ENCODE data around the gene EYA2. TPM values are rescaled to one million over a fixed set of nuclear protein-coding genes. Genes with fewer than 3 reads are reported as not detected.
"Not testable (repeated sequence)": the region's sequence is repeated elsewhere in the genome, so short reads cannot be mapped to it uniquely, and the experiment has no call there.

The EYA2 gene, protein sequence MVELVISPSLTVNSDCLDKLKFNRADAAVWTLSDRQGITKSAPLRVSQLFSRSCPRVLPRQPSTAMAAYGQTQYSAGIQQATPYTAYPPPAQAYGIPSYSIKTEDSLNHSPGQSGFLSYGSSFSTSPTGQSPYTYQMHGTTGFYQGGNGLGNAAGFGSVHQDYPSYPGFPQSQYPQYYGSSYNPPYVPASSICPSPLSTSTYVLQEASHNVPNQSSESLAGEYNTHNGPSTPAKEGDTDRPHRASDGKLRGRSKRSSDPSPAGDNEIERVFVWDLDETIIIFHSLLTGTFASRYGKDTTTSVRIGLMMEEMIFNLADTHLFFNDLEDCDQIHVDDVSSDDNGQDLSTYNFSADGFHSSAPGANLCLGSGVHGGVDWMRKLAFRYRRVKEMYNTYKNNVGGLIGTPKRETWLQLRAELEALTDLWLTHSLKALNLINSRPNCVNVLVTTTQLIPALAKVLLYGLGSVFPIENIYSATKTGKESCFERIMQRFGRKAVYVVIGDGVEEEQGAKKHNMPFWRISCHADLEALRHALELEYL
- 1.5 TPM for polyA plus RNA-seq (ENCODE audit: insufficient read length)

DNA sequence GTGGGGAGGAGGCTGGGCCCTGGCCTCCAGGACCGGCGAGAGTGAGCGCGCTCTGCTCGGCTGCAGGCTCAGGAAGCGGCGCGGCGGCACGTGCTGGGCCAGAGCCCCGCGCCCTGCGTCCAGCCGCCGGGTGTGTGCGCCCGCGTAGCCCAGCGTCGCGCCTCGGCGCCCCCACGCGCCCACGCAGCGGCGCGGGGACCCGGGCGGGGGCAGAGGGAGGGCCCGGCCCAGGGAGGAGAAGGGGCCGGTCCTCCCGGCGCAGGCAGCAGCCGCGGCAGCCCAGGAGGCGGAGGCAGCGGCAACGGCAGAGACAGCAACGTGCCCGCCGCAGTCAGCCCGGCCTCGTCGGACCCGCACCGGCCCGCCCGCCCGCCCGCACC, at the start of gene EYA2:
Gene EYA2, plus strand, starts transcription at position 265 of the 380 bp plus-strand sequence. CDS start 95,168 bp downstream, outside the sequence.
- DNase-seq (ENCODE audit: low read depth): no peak

DNA sequence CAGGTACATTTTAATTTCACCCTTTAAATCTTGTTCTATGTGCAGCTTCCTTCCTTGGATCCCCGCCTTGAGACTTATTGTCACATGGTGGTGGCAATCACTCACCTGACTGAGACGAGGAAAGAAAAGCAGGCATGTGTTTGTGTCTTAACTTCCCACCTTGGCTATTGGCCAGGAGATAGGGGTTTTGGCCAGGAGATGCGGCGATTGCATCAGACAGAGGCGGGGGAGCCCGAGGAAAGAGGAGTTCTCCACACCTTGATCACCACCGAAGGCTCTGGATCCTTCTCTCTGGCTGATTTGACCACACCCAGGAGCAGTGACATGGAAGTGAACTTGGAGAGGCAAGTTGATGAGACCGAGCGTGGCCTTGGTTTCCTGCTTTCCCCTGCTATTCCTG, 49.7 kb upstream of the EYA2 start:
- no peak for DNase-seq (ENCODE audit: low read depth)

DNA sequence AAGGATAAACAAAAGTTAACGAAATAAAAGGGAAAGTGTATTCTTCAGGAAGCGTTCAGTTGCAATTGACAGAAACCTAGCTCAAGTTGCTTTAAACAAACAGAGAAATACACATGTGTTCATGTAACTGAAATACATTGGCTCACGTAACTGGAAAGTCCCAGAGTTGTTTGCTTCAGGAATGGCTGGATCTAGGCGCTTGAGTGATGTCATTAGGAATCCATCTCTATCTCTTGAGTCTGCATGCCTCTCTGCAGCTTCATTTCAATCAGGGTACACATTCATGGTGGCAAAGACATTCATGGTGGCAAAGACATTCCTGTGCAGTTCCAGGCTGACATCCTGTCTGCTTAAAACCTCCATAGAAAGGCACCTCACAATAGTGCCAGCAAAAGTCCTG, 45.4 kb upstream of the EYA2 start:
- no peak for DNase-seq (ENCODE audit: low read depth)

DNA sequence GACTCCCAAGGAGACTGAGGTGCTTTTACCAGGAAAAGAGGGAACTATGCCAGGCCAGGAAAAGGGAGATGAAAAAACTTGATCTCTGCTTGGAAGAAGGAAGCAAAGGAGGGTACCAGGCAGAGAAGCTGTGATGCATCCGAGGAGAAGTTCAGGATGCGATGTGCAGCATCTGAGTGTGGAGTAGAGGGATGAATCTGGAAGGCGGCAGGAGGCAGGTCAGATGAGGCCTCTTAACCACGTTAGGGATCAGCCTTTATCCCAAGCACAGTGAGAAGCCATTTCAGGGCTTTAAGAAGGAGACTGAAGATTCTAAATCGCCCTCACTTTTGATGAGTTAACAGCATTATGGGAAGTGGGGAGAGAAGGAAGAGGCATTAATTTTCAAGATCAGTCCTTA, 44.9 kb upstream of the EYA2 start:
- no peak for DNase-seq (ENCODE audit: low read depth)

DNA sequence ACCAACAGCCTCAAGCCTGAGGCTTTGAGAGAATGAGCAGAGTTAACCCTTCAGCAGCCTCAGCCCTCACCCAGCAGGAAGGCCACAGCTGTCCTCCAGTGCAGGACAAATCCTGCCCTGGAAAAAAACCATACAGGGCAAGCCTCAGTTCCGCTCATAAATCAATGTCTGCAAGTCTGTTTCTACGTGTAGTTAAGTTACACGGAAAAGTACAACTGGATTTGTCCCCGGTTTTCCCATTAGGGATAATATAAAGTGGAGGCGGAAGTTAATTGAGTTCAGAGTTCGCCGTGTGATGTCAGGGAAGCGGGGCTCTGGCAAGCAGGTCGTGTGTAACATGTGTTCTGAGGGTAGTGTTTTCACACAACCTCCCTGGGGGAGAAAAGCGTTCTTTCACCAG, 44.2 kb upstream of the EYA2 start:
- no peak for DNase-seq (ENCODE audit: low read depth)

DNA sequence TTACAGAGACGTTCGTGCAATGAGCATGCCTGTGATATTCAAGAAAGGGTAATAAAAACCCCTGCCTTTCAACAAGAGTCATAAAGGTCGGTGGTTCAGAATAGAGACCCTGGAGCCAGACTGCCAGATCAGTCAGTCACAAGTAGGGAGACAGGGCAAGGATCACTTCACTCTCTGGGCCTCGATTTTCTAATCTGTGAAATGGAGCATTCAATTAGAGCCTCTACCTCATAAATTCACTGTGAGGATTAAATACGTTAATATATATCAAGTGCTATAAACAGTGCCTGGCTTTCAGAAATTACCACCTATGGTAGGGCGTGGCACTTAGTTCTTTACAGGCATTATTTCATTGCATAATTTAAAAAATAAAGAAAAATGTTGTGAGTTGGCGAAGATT, 43.7 kb upstream of the EYA2 start:
- no peak for DNase-seq (ENCODE audit: low read depth)

DNA sequence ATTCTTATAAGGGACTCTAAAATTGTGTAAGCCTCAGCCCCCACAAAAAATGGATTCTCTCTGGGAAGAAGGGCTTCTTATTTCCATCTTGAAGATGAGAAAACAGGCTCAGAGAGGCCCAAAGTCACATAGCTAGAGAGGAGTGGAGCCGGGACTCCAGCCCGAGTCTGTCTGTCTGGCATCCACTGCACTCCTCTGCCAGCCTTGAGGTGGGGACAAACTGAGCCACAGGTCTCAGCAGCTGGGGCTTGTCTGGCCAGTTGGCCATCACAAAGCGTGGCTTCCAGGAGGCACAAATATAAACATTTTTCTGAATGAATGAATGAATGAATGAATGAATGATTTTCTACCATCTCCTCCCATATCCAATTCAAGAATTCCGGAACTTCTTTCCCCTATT, 42.9 kb upstream of the EYA2 start:
- DNase-seq (ENCODE audit: low read depth): no peak

DNA sequence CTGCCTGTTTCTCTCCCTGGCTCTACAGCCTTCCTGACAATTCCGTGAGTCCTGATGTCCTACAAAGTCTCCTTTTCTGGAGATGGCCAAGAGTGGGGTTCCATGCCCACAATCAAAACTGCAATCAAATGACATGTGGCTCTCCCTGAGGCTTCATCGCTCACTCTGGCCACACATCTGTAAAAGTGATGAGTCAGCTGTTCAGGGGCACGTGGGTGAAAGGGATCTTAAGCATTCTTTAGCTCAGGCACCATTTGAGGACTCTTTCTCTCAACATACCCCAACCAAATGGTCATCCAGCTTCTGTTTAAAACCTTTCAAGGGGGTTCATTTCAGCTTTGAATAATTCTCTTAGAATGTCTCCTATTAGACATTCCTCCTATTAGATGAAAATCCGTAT, 42.3 kb upstream of the EYA2 start:
- no peak for DNase-seq (ENCODE audit: low read depth)

DNA sequence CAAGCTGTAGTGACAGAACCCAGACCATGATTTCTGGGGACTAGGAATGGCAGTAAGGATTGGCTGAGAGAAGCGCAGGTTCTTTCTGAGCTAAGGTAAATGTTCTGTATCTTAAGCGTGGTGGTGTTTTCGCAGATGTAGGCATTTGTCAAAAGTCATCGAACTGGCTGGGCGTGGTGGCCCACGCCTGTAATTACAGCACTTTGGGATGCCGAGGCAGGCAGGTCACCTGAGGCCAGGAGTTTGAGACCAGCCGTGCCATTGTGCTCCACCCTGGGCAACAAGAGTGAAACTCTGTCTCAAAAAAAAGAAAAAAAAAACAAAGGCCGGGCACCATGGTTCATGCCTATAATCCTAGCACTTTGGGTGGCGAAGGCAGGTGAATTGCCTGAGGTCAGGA, 40.7 kb upstream of the EYA2 start:
- DNase-seq (ENCODE audit: low read depth): no peak

DNA sequence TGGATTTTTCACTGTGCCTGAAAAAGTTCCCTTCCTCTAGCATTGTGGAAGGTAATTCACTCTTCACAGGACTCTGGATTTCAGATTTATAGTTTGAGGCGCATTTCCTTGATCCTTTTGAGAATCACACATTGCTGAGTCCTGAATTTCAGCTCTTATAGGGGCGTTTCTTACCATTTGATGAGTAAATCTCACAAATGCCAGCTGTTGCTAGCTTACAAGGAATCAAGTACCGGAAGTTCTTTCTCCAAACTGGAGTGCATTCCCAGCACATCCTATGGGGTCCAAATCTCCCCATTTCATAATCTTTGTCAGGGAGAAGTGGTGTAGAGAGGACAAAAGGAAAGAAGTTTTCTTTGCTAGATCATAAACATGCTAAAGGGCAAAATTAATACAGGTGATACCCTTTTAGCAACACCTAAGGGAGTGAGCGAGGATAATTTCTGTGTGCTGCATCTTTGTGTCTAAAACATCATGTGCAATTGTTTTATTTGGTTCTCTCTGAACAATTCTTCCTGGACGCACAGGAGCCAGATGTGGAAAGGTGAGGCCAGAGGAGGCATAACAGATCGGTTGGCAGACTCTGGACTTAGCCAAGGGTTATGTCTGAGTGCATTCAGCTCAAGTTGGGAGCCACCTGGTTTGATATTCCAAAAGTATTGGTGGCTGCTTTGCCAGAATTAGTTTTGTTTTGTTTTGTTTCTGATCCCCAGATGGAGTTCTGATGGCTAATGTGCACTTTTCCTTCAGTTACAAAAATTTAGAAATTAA, 37.4 kb upstream of the EYA2 start:
- no peak for DNase-seq (ENCODE audit: low read depth)

DNA sequence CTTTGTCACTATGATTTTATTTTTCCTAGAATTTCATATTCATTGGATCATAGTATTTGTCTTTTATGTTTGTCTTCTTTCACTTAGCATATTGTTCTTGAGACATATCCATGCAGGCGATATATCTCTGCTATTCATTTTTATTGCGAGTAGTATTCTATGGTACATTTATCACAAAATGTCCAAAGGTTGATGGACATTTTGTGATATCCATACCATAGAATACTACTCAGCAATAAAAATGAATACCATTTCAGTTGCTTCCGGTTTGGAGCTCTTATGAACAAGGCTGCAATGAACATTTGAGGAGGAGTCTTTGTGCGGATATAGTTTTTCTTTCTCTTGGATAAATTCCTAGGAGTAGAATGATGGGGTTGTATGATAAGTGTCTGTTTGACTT, 28.8 kb upstream of the EYA2 start:
- no peak for DNase-seq (ENCODE audit: low read depth)

DNA sequence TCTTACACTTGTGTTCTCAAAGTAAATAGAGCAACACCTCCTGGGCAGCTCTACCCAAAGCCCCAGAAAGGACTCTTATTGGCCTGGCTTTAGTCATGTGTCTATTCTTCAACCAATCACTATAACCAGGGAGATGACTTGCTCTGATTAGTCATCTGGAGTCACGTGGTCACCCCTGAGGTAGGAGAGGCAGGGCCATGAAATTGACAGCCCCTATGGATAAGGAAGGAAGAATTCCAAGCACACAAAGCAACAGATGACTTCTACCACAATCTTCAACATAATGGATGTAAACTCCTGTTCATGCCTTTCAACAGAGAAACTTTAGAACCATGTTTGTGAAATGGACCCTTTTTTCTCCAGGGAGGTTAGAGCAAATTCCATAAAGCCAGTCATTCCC, 24.6 kb upstream of the EYA2 start:
- no peak for DNase-seq (ENCODE audit: low read depth)

DNA sequence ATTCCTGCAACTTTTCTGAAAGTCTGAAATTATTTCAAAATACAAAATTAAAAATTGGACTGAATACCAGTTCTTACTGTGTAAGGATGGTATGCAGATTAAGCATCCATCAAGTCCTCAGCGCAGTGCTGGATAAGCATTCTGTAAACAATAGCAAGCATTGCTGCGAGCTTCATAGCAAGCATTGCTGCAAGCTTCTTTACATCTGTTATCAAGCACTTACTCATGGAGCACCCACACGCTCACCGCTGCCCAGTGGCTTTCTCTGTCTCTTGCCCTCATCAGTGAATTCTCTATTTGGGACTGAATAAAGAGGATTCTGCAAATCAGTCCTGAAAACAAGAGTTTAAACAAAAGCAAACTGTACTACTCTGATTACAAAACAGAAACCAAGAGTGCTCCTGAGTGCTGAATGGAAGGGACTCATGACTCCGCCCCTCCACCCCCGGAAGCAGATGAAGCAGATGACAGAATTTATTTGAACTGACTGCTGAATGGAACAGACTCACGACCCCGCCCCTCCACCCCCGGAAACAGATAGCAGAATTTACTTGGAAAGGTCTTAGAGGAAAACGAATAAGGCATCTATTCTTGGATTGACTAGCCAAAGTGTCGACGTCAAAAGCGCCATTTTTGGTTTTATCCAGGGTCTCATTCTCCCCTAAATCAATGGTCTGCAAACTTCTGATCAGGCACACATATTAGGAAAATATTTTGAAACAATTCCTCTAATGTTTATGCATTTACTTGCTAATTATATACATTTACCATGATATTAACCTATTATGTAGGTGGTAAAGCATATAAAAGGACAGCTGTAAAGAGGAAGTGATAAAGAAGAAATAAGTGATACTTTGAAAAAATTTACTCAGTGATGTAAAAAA, 22.1 kb upstream of the EYA2 start:
- no peak for DNase-seq (ENCODE audit: low read depth)

DNA sequence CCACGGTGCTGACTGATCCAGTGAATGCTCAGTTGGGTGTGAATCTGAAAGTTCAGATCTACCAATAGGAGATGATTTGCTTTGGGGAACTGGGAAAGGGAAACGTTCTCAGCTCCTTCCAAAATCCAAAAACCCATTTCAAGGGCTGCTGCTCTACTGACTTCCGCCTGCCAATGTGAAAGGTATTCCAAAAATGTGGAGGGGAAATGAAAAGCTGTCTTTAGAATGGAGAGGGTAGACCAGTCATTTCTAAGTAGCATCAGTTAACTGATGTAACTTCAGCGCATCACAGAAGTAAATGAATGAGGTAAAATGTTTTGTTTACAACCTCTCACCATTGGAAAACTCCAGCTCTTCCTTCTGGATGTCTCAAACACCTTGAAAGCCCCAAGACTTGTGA, 19.6 kb upstream of the EYA2 start:
- DNase-seq (ENCODE audit: low read depth): no peak

DNA sequence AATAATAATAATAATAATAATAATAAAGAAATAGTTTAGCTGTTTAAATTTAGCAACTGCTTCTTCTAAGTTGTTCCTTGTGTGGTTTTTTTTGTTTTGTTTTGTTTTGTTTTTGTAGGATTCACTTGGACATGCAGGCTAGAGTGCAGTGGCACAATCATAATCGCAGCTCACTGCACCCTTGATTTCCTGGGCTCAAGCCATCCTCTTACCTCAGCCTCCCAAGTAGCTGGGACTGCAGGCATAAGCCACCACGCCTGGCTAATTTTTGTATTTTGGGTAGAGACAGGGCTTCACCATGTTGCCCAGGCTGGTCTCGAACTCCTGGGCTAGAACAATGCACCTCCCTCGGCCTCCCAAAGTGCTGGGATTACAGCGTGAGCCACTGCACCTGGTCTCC, 15.3 kb upstream of the EYA2 start:
- DNase-seq (ENCODE audit: low read depth): no peak

DNA sequence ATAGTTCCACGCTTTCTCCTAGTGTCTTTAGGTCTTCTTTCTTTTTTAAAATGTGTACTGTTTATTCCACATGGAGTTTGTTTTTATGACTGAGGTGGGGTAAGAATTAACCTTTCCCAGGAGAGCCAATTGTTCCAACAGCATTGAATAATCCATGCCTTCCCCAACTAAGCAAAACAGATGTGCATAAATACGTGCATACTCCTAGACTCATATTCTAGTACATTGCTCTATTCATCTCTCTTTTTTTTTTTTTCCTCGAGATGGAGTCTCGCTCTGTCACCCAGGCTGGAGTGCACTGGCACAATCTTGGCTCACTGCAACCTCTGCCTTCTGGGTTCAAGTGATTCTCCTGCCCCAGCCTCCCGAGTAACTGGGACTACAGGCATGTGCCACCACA, 14.7 kb upstream of the EYA2 start:
- DNase-seq (ENCODE audit: low read depth): not testable (repeated sequence)

DNA sequence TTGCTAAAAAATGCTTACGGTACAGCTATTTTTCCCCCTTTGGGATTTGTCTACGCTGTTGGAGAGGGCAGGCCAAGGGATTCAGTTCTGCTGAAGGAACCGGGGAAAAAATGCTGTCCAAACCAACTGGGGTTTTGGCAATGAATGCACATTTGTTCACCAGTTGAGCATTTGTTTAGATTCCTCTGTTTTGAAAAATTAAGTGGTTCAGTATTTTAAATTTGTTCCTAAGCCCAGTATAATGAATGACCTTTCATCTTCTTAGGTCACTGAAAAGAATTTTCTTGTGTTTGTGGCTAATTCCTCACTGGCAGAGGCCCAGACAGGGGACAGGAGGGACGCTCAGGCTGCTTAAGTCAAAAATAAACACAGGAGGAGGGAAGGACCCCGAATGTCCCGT, 10.8 kb upstream of the EYA2 start:
- no peak for DNase-seq (ENCODE audit: low read depth)

DNA sequence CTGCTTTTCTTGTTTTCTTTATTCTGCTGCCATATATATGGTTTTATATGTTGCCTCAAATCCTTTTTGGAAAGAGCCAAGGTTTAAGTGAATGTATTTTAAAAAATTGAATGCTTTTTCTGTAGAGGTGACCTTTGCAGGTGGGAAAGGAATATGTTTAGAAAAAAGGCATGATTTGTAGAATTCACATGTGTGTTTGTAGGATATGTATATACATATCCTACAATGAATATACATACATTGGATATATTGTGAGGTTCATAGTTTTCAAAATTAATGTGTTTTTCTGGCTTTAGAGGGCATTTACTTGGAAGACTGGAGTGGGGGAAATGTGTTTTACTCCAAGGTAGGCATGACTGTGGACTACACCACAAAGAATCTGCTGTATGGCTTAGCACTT, 4.0 kb upstream of the EYA2 start:
- DNase-seq (ENCODE audit: low read depth): no peak

DNA sequence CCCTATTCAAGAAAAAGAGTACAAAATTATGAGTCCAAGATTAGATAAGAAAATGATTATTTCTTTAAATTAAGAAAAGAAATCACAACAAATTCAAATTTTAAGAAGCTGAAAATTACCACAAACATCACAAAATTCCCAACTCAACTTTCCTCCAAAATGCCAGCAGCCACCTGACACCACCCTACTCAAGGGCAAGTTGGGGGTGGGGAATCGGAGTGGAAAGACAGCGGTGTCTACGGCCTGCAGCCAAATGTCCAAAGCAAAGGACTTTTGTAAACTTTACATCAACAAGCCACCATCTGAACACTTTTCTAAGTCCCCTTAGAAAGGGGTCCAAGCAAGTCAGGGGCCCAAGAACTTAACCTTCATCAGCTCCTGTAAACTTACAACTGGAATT, 1.6 kb upstream of the EYA2 start:
- no peak for DNase-seq (ENCODE audit: low read depth)

DNA sequence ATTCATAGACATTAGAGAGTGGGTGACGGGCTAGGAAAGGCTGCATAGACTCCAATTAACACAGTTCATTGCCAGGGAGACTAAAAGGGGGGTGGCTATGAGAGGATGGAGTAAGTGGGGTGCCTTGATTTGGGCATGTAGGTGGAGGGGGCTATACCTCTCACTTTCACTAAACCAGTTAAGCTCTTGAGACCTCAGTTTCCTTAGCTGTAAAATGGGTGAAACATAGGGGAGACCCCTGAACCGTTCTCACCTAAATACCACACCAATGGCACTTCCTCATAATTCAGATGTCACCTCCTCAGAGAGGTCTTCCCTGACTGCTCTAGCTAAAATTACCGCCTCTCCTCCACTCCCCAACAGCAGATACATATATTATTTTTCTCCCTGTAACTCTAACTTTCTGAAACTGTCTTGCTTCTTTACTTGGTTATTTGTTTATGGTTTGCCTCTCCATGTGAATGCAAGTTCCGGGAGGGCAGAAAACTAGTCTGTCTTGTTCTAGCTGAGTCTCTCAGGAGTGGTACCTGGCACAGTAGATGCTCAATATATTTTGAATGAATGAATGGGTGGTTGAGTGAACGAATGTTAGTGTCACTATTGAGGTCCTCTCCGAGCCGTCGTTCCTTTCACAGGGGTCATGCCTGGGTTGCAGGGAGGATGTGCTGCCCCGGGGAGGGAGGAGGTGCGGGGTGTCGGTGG, 615 bp upstream of the EYA2 start:
- DNase-seq (ENCODE audit: low read depth): no peak
